Natural killer cell (primary cell): ENCODE data around the gene BIRC2. TPM values are rescaled to one million over a fixed set of nuclear protein-coding genes. Genes with fewer than 3 reads are reported as not detected.
A peak's percentile ranks its signal among the peaks of the same experiment; 100 is the strongest.

Experiments used
- ATAC-seq, 3 donors: fragments of 150-1000 bp in 2 of 3; fragments of 200-7000 bp in 1 of 3; cut with Tn5 transposase; 1 replicate in 1 of 3; 2 replicates in 2 of 3; pipeline ENCODE4 v1.10.0; 2021; ENCODE audit warnings: mild to moderate bottlenecking in 2 of 3, moderate library complexity in 2 of 3
- DNase-seq, 2 donors: peaks; one replicate each; pipeline versions ENCODE4 v3.0.0 to v3.0.0-alpha.2; 2013 to 2021; ENCODE audit warnings: mixed read lengths in 1 of 2
- H3K27ac ChIP-seq: one replicate; pipeline ENCODE4 v1.5.1; 2013; ENCODE audit warnings: mild to moderate bottlenecking, low read length
- H3K27me3 ChIP-seq: one replicate; pipeline ENCODE4 v1.6.1; 2013; ENCODE audit warnings: low read length; ENCODE audit not compliant: control insufficient read depth, insufficient read depth
- H3K36me3 ChIP-seq: one replicate; pipeline ENCODE4 v1.6.1; 2013; ENCODE audit warnings: low read length; ENCODE audit not compliant: control insufficient read depth, insufficient read depth
- H3K4me1 ChIP-seq: one replicate; pipeline ENCODE4 v1.6.1; 2013; ENCODE audit warnings: low read length; ENCODE audit not compliant: control insufficient read depth, insufficient read depth
- H3K4me3 ChIP-seq: one replicate; pipeline ENCODE4 v1.5.1; 2013; ENCODE audit warnings: low read length
- H3K9me3 ChIP-seq: one replicate; pipeline ENCODE4 v1.6.1; 2013; ENCODE audit warnings: low read length; ENCODE audit not compliant: control insufficient read depth, insufficient read depth
- H3K27ac Mint-ChIP-seq, 2 donors: one replicate each; pipeline ENCODE4 v1.8.0; 2022; ENCODE audit warnings: mild to moderate bottlenecking in 2 of 2, mixed read lengths in 2 of 2, moderate library complexity in 1 of 2
- H3K27me3 Mint-ChIP-seq, 2 donors: one replicate each; pipeline ENCODE4 v1.8.0; 2022; ENCODE audit warnings: low read depth in 2 of 2, mixed read lengths in 2 of 2
- H3K36me3 Mint-ChIP-seq: one replicate; pipeline ENCODE4 v1.8.0; 2022; ENCODE audit warnings: mixed read lengths
- H3K4me1 Mint-ChIP-seq, 2 donors: one replicate each; pipeline ENCODE4 v1.8.0; 2022; ENCODE audit warnings: mixed read lengths in 2 of 2
- H3K4me3 Mint-ChIP-seq: one replicate; pipeline ENCODE4 v1.8.0; 2022; ENCODE audit warnings: mild to moderate bottlenecking, moderate library complexity, mixed read lengths
- H3K9me3 Mint-ChIP-seq, 2 donors: one replicate each; pipeline ENCODE4 v1.8.0; 2022; ENCODE audit warnings: mixed read lengths in 2 of 2
- WGBS: methylation state at CpG from one replicate; pipeline ENCODE4 v1.1.7; 2013; ENCODE audit warnings: missing lambda C conversion rate; ENCODE audit not compliant: insufficient coverage; 5-methylcytosine and 5-hydroxymethylcytosine counted together
- intact Hi-C: fragments of 100-400 bp; cut with micrococcal nuclease; formaldehyde crosslinking; loops from one replicate; pipeline ENCODE4 v1.14.2; 2022
- total RNA-seq, 4 donors: library from RNA; stranded (reverse); fragments of 120-200 nt in 1 of 4; gene quantifications; one replicate each; pipeline versions ENCODE4 v1.2.3 to v1.2.4, GENCODE V29; 2013 to 2022
- TF ChIP-seq, protein P1 (sequence below): fragments of 200-600 bp; IDR thresholded peaks from one replicate; pipeline ENCODE4 v1.8.0; 2022; ENCODE audit warnings: antibody characterized with exemption

Gene BIRC2
- total RNA-seq, 3 donors from 2014 or later (not counting 1 experiment from before 2014, with no cell fraction given) = 92.2 to 146 (median 111) TPM

DNA sequence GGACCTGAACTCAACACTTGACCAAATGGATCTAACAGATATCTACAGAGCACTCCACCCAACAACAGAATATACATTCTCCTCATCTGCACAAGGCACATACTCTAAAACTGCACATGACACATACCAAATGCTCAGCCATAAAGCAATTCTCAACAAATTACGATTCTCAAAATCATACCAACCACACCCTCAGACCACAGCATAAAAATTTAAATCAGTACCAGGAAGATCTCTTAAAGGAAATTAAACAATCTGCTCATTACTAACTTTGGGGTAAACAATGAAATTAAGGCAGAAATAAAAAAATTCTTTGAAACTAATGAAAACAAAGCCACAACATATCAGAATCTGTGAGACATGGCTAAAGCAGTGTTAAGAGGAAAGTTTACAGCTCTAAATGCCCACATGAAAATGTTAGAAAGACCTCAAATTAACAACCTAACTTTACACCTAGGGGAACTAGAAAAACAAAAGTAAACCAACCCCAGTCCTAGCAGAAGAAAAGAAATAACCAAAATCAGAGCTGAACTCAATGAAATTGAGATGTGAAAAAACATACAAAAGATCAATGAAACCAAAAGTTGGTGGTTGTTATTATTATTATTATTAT is 68.4 kb downstream of the BIRC2 start:
- Histone ChIP-seq H3K27me3 (no peaks in the 10 kb centered on the region), H3K9me3 (no peaks in the 10 kb centered on the region), H3K4me1 (peaks cover 10% of the 10 kb centered on the region), H3K4me3 (no peak overlapping the region), H3K36me3 (peaks cover 1% of the 10 kb centered on the region), H3K27ac (peak overlapping the region; percentile 44)
- Mint-ChIP-seq H3K9me3 (no peaks in the 10 kb centered on the region), H3K36me3 (no peaks in the 10 kb centered on the region), H3K27ac (peak overlapping the region; percentile 59 to 78), H3K4me3 (peak overlapping the region; percentile 47), H3K4me1 (peaks cover 53 to 54% of the 10 kb centered on the region in 2 donors), H3K27me3 (no peaks in the 10 kb centered on the region)
- intact Hi-C loops = no loop called here
- DNase-seq = peak in 1 of 2 donors; percentile 39
- peak; percentile 54 to 77 (median 68) for ATAC-seq
- WGBS = 7% methylated on average over 1 of the region's 1 CpG
- TF ChIP-seq, protein P1, sequence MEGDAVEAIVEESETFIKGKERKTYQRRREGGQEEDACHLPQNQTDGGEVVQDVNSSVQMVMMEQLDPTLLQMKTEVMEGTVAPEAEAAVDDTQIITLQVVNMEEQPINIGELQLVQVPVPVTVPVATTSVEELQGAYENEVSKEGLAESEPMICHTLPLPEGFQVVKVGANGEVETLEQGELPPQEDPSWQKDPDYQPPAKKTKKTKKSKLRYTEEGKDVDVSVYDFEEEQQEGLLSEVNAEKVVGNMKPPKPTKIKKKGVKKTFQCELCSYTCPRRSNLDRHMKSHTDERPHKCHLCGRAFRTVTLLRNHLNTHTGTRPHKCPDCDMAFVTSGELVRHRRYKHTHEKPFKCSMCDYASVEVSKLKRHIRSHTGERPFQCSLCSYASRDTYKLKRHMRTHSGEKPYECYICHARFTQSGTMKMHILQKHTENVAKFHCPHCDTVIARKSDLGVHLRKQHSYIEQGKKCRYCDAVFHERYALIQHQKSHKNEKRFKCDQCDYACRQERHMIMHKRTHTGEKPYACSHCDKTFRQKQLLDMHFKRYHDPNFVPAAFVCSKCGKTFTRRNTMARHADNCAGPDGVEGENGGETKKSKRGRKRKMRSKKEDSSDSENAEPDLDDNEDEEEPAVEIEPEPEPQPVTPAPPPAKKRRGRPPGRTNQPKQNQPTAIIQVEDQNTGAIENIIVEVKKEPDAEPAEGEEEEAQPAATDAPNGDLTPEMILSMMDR = no peak

DNA sequence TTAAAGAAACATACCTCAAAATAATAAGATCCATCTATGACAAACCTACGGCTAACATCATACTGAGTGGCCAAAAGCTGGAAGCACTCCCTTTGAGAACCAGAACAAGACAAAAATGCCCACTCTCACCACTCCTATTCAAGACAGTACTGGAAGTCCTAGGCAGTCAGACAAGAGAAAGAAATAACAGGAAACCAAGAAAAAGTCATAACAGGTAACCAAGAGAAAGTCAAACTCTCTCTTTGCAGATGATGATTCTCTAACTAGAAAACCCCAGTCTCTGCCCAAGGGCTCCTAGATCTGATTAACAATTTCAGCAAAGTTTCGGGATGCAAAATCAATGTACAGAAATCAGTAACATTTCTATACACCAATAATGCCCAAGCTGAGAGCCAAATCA is 70.0 kb downstream of the BIRC2 start:
- peaks cover 10% of the 10 kb centered on the region for H3K4me1 ChIP-seq
- peak overlapping the region; percentile 41 for H3K4me3 Mint-ChIP-seq
- H3K4me3 ChIP-seq = no peak overlapping the region
- 86% methylated on average over 2 of the region's 2 CpGs for WGBS
- no peak for ATAC-seq
- H3K27me3 ChIP-seq = no peaks in the 10 kb centered on the region
- H3K9me3 ChIP-seq = no peaks in the 10 kb centered on the region
- peak overlapping the region; percentile 6 to 33 for H3K27ac Mint-ChIP-seq
- no peaks in the 10 kb centered on the region for H3K27me3 Mint-ChIP-seq
- no peaks in the 10 kb centered on the region for H3K36me3 ChIP-seq
- no peaks in the 10 kb centered on the region for H3K36me3 Mint-ChIP-seq
- peak in 1 of 2 donors; percentile 52 for DNase-seq
- TF ChIP-seq, protein P1 = no peak
- no peaks in the 10 kb centered on the region for H3K9me3 Mint-ChIP-seq
- intact Hi-C loops = no loop called here
- H3K27ac ChIP-seq = no peak overlapping the region
- H3K4me1 Mint-ChIP-seq = peaks cover 55 to 57% of the 10 kb centered on the region in 2 donors

DNA sequence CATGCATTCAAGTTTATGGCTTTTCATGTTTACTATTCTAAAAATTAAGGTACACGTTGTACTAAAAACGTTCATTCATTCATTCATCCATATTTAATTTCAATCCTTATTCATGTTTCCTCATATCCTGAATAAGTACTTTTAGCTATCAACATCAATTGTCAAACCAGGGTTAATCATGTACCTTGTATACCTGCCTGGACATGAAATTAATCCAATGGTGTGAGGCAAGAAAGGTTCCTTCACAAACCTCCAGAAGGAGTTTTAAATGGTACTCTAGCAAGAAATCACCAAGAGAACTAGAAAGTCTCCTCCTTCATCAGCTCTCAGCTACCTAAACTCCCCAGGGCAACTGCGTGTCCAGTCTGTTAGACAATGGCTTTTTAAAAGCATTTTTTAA is 72.2 kb downstream of the BIRC2 start:
- Mint-ChIP-seq H3K27ac (no peak overlapping the region), H3K9me3 (no peaks in the 10 kb centered on the region), H3K4me3 (no peak overlapping the region), H3K36me3 (no peaks in the 10 kb centered on the region), H3K4me1 (peaks cover 61 to 64% of the 10 kb centered on the region in 2 donors), H3K27me3 (no peaks in the 10 kb centered on the region)
- intact Hi-C loops = no loop called here
- TF ChIP-seq, protein P1 = no peak
- H3K27me3 ChIP-seq = no peaks in the 10 kb centered on the region
- WGBS = 93% methylated on average over 3 of the region's 3 CpGs
- H3K27ac ChIP-seq = no peak overlapping the region
- no peaks in the 10 kb centered on the region for H3K36me3 ChIP-seq
- peaks cover 12% of the 10 kb centered on the region for H3K4me1 ChIP-seq
- no peak overlapping the region for H3K4me3 ChIP-seq
- DNase-seq = no peak
- no peak for ATAC-seq
- H3K9me3 ChIP-seq = no peaks in the 10 kb centered on the region

DNA sequence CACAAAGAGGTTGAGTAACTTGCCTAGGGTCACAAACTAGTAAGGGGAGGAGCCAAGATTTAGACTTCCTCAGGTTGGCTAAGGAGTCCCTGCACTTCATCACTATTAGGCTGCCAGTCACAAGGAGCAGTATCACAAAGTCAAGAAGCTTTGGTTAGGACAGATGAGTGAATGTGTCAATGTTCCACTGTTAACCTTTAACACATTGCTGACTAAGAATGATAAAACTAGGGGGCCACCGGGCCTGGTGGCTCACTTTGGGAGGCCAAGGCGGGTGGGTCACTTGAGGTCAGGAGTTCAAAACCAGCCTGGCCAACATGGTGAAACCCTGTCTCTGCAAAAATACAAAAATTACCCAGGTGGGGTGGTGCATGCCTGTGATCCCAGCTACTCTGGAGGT is 73.5 kb downstream of the BIRC2 start:
- WGBS = 65% methylated on average over 2 of the region's 2 CpGs
- H3K27me3 ChIP-seq = no peaks in the 10 kb centered on the region
- H3K4me3 Mint-ChIP-seq = no peak overlapping the region
- intact Hi-C loops = no loop called here
- no peaks in the 10 kb centered on the region for H3K9me3 ChIP-seq
- no peak for DNase-seq
- no peaks in the 10 kb centered on the region for H3K36me3 ChIP-seq
- H3K36me3 Mint-ChIP-seq = no peaks in the 10 kb centered on the region
- TF ChIP-seq, protein P1 = no peak
- H3K9me3 Mint-ChIP-seq = no peaks in the 10 kb centered on the region
- H3K4me1 ChIP-seq = peaks cover 12% of the 10 kb centered on the region
- no peak overlapping the region for H3K4me3 ChIP-seq
- H3K4me1 Mint-ChIP-seq = peaks cover 48 to 50% of the 10 kb centered on the region in 2 donors
- H3K27me3 Mint-ChIP-seq = no peaks in the 10 kb centered on the region
- H3K27ac ChIP-seq = no peak overlapping the region
- ATAC-seq = no peak
- no peak overlapping the region for H3K27ac Mint-ChIP-seq
